ENCODE measurements around the gene VPS26B.

DNA sequence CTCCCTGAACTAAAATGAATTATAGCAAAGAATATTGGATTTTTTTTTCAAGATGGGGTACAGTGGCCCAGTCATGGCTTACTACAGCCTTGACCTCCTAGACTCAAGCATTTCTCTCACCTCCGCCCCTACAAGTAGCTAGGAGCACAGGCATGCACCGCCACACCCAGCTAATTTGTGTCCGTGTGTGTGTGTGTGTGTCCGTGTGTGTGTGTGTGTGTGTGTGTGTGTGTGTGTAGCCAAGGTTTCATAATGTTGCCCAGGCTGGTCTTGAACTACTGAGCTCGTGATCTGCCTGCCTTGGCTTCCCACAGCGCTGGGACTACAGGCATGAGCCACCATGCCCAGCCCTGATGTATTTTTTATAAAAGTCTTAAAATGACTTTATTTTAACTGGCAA, 16.1 kb downstream of the VPS26B start:
- TF ChIP-seq, protein P1, sequence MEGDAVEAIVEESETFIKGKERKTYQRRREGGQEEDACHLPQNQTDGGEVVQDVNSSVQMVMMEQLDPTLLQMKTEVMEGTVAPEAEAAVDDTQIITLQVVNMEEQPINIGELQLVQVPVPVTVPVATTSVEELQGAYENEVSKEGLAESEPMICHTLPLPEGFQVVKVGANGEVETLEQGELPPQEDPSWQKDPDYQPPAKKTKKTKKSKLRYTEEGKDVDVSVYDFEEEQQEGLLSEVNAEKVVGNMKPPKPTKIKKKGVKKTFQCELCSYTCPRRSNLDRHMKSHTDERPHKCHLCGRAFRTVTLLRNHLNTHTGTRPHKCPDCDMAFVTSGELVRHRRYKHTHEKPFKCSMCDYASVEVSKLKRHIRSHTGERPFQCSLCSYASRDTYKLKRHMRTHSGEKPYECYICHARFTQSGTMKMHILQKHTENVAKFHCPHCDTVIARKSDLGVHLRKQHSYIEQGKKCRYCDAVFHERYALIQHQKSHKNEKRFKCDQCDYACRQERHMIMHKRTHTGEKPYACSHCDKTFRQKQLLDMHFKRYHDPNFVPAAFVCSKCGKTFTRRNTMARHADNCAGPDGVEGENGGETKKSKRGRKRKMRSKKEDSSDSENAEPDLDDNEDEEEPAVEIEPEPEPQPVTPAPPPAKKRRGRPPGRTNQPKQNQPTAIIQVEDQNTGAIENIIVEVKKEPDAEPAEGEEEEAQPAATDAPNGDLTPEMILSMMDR (IDR thresholded peaks at IDR 0.05; ENCODE audit: insufficient read depth, low read depth, low read length): no peak
- no peak for TF ChIP-seq EZH2 (IDR thresholded peaks at IDR 0.05; ENCODE audit: insufficient read depth, low read length)
